Epidermal melanocyte (primary cell): ENCODE data around the gene DLG1.
A peak's percentile ranks its signal among the peaks of the same experiment; 100 is the strongest.

Source experiments
- DNase-seq: peaks from one replicate; pipeline ENCODE4 v3.0.0; 2011; ENCODE audit warnings: low spot score; ENCODE audit not compliant: insufficient read length

DLG1 gene

DNA sequence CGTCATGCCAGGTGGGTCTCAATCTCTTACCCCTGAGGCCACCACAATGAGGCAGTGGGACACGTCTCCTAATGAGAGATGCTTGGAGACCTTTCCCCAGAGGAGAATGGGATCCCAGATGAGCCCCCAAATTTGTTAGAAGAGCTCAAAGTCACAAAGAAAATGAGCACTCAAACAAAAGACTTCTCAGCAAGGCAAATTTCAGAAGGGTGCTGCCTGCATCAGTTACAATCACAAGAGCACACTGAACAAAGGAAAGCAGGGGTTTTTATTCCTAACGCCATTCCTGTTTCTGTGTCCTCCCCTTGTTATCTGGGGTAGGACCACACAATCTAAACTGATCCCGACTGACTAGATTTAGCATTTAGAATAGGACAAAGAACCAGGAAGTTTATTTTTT, 50.1 kb downstream of the DLG1 start:
- no peak for DNase-seq

DNA sequence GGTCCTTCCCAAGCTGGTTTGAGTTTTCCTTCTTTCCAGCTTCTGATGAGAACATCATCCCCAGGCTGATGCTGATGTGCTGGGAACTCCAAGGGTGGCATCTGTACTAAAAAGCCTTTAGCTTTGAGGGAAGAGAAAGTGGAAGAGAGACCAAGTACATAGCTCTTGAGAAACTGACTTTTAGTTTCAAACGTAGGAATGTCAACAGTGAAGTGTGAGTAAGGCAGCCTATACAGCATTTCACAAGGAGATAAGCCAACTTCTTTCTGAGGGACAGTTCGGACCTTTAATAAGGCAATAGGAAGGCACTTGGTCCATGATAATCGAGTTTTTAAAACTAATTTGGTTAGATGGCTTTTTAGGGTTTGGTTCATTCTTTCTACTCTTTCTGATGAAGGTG, 53.7 kb downstream of the DLG1 start:
- DNase-seq = no peak

DNA sequence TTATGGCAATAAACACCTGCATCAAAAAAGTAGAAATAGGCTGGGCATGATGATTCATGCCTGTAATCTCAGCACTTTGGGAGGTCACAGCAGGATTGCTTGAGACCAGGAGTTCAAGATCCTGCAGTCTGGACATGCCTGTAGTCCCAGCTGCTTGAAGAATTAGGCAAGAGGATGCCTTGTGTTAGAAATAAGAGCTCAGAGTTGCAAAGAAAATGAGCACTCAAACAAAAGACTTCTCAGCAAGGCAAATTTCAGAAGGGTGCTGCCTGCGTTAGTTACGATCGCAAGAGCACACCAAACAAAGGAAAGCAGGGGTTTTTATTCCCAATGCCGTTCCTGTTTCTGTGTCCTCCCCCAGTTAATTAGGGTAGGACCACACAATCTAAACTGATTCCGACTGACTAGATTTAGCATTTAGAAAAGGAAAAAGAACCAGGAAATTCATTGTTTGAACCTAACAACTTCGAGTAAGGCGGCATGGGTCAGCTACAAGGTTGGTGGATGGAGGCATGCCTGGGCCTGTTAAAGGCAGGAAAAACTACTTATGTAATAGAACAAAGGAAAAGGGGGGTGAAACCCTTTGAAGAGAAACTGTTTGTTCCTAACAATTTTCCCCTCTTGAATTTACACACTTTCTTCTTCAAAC, 55.5 kb downstream of the DLG1 start:
- no peak for DNase-seq

DNA sequence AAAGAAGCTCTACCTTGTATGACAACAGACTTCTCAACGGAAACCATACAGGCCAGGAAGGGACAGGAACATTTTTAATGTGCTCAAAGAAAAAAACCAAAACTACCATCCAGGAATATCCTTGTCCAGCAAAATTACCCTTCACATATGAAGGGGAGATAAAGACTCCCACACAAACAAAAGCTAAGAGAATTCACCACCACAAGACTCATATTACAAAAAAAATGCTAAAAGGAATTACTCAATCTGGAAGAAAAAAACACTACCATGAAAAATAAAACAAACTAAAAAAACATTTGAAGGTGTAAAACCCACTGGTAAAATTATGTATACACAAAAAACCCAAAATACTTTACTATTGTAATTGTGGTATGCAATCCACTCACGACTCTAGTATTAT, 57.2 kb downstream of the DLG1 start:
- DNase-seq = no peak

DNA sequence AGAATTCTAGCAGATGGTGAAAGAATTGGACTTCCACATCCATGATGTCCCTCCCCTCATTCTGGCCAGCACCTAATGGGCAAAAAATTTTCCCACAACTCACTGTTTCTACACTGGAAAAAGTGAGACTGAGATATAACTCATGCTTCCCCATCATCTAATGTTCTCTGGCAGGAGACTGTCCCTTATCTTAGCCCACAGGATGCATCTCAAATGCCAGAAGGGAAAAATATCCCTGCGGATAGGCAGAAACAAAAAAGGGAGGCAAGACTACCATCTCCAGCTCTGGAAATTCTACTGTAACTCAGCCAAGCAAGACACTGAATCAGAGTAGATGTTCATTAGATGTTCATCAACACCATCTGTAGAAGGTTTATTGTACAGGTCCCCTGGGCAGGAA, 58.6 kb downstream of the DLG1 start:
- DNase-seq = no peak

DNA sequence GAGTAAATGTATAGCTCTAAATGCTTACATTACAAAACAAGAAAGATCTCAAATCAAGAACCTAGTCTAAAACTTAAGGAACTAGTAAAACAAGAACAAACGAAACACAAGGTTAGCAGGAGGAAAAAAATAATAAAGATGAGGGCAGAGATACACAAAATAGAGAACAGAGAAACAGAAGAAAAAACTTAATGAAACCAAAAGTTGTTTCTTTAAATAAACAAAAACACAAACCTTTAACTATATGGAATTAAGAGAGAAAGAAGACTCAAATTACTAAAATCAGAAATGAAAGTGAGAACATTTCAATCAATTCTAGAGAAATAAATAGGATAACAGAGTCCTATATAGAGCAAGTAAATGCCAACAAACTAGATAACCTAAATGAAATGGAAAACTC, 59.6 kb downstream of the DLG1 start:
- no peak for DNase-seq

DNA sequence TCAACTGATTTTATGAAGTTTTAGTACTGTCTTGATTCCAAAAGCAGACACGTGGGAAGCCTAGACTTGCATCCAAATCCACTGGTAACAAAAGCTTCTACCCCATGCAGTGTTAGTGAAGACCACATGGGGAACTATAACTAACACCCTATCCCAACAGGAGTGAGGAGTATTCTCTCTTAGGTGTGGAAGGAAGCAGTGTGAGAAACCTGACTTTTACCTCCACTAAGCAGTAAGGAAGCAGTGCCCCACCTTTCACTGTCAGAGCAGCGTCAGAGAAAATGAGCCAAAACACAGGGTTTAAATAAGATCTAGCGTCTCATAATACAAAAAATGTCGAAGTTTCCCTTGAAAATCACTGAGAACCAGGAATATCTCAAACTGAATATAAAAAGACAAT, 60.5 kb downstream of the DLG1 start:
- DNase-seq = no peak

DNA sequence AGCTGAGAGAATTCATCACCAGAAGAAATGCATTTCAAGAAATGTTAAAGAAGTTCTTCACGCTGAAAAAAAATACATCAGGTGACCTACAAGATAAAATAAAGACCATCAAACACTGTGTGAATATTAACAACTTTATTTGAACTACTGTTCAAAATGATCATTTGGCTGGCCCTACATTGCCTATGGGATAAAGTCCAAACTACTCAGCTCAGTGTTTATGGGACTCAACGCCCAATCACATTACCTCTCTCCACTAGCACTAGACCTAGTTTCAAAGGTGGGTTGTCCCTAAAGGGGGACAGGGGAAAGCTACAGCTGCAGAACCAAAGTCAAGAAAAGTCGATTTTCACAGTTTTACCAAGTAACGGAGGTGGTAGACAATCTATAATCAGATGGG, 62.0 kb downstream of the DLG1 start:
- DNase-seq = no peak

DNA sequence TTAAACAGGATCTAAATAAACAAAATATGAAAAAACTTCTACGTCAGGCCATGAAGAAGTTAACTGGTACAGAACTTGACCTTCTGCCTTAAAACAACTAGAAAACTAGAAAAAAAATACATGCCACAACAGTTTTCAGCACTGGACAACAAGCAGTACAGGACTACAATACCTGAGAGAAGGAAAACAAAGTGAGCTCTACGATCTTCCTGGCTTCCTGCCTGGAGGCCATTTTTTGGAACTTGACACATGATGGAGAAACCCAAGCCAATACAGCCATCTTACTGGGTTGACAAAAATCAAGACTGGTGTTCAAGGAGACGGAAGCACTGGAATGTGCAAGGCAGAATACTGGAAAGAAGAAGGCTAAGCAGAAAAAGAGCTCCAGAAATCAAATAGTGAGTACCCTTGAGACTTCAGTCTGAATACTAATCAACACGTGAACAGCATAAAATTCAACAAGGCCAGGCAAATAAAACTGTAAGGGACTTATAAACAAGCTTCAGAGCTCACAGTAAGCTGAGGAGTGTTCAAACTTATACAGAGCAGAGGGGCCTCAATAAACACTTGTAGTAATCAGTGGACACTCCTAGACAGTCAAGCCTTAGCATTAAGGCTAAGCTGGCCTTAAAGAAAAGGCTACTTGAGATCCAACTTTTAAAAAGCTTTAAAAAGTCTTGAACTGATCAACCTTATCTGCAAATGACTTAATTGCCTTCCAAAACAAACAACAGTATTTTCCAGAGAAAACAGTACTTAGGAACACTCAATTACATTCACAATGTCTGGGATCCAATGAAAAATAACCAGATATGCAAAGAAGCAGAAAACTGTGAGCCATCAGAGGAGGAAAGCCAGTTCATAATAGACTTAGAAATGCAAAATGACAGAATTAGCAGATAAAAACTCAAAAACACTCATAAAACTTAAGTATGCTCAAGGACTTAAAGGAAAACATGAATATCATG, 63.2 kb downstream of the DLG1 start:
- no peak for DNase-seq

DNA sequence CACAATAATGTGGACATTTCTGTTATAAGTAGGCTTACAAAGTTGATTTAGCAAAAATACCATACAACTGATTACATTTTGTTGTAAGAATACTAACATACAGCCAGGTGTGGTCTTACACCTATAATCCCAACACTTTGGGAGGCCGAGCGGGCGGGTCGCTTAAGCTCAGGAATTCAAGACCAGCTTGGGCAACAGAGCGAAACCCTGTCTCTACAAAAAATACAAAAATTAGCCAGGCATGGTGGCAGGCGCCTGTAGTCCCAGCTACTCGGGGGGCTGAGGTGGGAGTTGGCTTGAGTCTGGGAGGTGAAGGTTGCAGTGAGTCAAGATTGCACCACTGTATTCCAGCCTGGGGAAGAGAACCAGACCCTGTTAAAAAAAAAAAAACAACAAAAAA, 67.1 kb downstream of the DLG1 start:
- DNase-seq = no peak

DNA sequence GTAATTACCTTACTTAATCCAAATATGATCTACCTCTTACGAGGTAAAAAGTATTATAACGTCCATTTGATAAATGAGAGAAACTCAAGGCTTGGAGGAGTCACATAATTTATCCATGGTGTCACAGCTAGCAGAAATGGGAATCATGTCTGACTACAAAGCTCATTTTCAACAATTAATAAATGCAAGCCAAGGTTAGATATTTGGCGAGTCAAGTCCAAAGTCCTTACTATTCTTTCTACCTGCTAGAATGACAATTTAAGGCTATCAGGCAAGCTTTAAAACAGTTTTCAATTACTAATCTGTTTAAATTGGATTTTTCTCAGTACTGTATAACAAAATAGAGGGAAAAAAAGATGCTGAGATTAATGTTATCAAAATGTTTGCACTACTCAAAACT, 68.6 kb downstream of the DLG1 start:
- DNase-seq = no peak

DNA sequence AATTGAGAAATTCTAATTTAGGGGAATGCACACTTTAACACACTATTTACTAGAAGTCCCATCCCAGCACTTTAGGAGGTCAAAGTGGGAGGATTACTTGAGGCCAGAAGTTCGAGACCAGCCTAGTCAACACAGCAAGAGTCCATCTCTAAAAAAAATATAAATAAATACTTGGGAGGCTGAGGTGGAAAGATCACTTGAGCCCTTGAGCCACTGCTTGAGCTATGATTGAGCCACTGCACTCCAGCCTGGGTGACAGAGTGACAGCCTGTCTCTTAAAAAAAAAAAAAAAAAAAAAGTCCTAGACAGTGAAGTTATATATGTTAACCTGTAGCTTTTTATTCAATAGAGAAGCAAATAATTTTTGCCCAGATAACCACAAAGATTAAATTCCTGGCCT, 69.2 kb downstream of the DLG1 start:
- no peak for DNase-seq

DNA sequence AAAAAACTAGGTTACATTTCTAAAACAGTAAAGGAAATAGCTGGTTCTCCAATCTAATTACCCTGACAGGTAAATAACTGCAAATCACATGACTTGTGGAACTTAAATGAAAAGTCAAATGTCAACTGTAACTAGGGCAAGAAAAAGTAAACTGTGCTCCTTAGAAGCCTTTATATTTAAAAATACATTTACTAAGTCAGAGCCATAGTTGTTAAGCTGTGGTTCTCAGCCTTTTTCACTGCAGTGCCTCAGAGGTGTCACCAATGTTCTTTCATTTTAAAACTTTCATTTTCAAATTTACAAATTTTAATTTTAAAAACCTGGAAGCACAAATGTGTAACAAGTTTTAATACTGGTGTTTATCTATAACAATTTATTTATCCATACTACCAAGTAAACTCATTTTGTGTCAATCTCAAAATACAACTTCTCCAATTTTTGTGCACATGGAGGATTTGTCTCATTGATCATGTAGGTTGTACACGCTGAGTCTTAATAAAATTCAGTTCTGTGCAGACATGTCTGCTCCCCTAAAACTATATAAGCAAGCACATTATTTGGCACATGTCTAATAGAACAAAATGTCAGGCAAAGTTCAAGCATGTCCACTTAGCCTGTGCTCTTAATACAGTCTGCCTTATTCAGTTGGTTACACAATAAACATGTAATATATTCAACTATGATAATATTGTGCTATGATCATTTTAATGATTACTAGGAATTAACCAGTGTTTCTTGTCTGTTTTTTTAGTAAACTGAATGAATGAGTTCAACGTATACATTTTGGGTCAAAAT, 70.4 kb downstream of the DLG1 start:
- no peak for DNase-seq

DNA sequence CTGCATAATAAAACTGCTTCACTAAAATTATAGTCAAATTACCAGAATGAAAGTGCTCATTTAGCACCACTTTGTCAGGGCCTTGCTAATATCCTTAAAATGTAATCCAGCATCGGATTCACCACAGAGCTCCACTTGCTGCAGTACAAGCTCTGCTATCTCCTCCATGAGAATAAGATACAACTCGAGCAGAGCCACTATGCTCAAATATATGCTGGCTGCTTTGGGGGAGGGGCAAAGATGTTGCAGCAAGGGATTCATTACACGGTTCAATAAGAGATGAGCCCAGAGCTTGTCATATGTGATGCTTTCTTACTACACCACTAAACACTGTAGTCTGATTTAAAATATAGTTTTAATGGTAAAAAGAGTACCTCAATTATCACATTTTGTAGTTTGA, 72.2 kb downstream of the DLG1 start:
- no peak for DNase-seq

DNA sequence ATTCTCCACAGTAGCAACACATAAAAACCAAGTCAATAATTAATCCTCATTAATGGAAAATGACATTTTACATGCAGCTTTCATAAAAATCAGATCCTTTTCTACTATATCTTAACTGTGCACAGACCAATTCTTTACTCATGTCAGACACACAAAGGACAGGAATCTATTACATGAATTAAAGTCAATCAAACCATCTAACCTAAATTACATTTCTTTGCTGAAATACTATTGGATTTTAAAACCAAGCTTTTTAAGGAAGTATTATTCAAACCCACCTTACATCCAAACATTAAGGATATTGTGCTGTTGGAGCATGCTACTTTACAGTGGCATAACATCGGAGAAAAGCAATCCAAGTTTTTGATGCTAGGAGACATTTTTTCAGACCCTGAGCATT, 72.8 kb downstream of the DLG1 start:
- no peak for DNase-seq

DNA sequence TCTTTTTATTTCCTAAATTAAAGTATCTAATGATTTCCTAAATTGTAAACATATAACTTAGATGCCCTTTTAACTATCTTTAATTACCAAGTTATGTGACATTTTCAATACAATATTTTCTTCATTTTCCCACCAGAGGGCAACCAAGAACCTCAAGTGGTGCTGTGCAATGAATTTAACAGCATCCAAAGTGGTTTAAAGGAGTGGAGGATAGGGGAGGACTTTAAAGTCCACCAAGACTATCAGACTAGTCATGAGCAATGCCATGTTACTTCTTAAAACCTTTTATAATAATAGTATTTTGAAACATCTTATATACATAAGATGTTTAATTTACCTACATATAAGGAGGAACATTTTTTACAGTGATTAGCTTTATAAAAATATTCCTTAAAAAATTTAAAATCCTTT, 74.4 kb downstream of the DLG1 start:
- peak; percentile 59 for DNase-seq

DNA sequence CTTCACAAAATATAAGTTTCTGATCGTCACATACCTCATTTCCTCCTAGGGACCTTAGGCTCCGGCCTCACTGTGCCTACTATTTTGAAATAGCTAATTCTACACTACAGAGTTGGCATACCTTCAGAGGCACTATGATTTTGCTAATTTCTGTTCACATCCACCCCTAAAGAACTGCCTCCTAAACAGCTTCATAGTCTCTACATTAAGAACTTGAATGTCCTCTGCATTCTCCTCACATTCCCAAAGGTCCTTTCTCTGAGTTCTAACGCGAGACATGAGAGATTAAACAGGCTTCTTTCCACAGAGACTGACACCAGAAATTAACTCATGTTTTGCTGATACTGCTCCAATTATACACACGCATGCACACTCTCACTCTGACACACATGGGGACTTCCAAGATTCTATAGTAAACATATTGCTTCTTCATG, 75.5 kb downstream of the DLG1 start:
- DNase-seq = no peak

DNA sequence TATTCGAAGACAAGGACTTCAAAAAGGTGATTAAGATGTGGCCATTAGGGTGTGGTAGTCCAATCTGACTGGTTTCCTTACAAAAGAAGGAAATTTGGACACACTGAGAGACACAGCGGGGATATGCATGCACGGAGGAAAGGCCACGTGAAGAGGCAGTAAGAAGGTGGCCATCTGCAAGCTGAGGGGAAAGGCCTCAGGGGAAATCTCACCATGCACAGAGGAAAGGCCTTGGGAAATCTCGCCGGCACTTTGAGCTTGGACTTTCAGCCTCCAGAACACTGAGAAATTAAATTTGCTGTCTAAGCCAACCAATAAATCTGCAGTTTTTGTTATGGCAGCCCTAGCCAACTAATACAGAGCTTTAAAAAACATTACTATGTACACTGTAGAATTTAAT, 78.8 kb downstream of the DLG1 start:
- DNase-seq = no peak

DNA sequence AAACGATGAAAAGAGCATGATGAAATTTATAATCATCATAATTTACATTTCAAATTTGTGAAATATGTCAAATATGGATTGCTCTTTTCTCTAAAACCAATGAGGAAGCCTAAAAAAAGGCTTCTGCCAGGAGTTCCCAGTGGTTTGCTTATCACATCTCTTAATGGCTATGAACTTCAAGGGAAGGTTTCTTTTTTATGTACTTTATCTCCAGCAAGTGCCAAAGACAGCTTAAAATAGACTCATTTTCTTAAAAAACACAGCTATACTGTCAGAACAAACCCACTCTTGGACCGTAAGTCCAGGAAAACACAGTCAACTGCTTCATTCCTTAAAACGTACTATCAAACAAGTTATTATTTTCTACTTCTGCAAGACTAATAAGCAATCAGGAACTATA, 80.2 kb downstream of the DLG1 start:
- DNase-seq = no peak

DNA sequence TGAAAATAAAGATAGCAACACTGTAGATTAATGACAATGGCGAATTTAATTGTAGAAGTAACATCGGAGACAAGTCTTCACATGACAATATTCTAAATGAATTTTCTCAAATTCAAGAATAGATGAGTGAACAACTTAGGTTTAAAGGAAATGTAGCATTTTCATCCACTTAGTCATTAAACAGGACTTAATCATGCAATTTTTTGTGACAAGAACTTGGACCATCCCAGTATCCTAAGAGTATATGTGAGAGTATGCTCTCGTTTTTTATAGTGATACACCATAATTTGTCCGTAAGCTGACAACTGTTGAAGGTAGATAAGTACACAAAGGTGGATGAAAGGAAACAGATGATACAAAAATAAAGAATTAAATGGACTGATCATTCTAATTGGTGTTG, 81.5 kb downstream of the DLG1 start:
- no peak for DNase-seq

DNA sequence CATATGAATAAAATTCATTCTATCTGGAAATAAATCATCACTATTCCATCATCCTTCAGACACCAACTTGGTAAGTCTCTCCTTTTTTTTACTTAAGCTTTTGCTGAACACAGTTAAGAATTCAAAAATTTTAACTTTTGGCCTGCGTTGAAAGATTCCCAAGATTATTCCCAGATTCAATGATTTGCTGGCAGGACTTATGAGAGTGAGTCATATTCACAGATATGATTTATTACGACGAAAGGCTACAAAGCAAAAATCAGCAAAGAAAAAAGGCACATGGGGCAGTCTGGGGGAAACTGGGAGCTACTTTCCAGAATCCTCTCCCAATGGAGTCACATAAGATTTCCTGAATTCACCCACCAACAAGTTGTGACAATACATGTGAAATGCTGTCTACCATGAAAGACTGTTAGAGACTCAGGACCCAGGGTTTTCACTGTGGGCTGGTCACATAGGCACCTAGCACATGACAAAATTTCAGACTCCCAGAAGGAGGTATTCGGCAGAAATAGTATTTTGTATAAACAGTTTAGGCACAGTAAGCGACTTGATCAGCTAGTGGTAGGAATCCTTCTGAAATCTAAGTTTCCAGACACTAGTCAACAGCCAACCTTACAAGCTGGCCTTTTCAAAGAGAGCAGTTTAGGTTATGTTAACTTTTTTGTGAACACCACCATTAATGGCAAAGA, 82.1 kb downstream of the DLG1 start:
- DNase-seq = no peak

DNA sequence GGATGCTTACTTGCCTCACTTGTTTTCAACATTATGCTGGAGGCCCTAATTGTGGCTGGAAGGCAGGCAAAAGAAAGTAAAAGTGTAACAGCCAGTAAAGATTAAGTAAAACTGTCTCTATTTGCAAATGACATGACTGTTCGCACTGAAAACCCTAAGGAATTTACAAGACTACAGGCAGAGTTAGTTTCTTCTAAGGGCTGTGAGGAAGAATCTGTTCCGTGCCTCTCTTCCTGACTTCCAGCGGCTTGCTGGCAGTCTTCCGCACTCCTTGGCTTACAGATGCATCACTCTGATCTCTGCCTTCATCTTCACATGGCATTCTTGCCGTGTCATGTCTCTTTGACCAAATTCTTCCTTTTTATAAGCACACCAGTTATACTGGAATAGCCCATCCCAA, 86.1 kb downstream of the DLG1 start:
- DNase-seq = no peak
